ENCODE data around the gene TBC1D4. TPM values are rescaled to one million over a fixed set of nuclear protein-coding genes. Genes with fewer than 3 reads are reported as not detected.
A peak's percentile ranks its signal among the peaks of the same experiment; 100 is the strongest.

TBC1D4 gene
- total and polyA plus RNA-seq, 9 donors = 26.2 to 91.3 (median 52.6) TPM

GRCh38 chr13:75489502-75490263 lies 7.7 kb upstream of the TBC1D4 start:
- no peaks in the 10 kb centered on the region for H3K27me3 ChIP-seq
- TF ChIP-seq EP300 (IDR thresholded peaks at IDR 0.05) = no peak
- TF ChIP-seq POLR2A (IDR thresholded peaks at IDR 0.05) = no peak
- TF ChIP-seq, protein P1, sequence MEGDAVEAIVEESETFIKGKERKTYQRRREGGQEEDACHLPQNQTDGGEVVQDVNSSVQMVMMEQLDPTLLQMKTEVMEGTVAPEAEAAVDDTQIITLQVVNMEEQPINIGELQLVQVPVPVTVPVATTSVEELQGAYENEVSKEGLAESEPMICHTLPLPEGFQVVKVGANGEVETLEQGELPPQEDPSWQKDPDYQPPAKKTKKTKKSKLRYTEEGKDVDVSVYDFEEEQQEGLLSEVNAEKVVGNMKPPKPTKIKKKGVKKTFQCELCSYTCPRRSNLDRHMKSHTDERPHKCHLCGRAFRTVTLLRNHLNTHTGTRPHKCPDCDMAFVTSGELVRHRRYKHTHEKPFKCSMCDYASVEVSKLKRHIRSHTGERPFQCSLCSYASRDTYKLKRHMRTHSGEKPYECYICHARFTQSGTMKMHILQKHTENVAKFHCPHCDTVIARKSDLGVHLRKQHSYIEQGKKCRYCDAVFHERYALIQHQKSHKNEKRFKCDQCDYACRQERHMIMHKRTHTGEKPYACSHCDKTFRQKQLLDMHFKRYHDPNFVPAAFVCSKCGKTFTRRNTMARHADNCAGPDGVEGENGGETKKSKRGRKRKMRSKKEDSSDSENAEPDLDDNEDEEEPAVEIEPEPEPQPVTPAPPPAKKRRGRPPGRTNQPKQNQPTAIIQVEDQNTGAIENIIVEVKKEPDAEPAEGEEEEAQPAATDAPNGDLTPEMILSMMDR (IDR thresholded peaks at IDR 0.05) = no peak
- no peak for DNase-seq
- 60 to 65% (median 60%) methylated on average over 10 of the region's 10 CpGs for WGBS, 3 donors
- H3K36me3 ChIP-seq = no peaks in the 10 kb centered on the region
- intact Hi-C loops (cut with DNase I) = loop anchor here in 3 of 4 donors (10.0 kb wide), 4 partner anchors 55 to 195 kb away; partner anchors contain the start of gene UCHL3 (in 3 of the 3)
- H3K4me3 ChIP-seq = no peak overlapping the region
- H3K4me1 ChIP-seq (ENCODE audit: insufficient read depth) = no peaks in the 10 kb centered on the region
- H3K27ac ChIP-seq = no peak overlapping the region
- no peaks in the 10 kb centered on the region for H3K9me3 ChIP-seq

DNA sequence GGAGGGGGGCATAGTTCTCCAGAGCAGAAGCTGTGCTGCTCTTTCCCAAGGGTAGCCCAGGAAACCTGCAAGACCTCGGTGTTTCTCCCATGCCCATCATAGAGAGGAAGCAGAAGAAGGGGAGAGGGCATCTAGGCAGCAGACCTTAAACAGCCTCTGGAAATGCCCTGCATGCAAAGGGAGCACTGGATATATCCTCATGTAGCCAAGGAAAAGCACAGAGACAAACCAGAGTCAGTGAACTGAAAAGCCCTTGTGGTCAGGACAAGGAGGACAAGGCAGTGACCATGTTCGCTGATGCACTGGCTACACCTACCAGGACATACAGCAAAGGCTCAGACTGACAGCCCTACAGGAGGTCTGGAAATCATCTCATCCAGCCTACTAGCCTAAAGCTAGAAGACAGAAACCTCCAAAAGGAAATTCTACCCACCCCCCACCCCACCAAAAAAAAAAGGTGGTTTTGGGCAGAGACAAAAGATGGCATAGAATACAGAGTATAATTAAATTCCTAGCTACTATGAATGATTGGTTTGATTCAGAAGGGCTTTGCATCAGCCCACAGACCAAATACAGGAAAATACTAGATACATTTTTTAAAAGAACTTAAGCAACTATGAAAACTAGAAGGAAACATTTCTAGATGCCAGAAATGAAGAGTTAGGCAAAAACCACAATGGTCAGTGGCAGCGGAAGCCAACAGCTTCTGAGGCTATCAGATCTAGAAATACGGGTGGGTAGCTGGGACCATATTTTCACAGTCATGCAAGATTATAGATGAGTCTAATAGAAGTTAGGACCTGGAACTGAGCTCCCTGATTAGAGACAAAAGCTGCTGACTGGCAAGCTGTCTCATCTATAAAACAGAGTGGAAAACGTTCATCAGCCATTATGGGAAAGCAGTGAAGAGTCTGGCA lies 4.4 kb upstream of the TBC1D4 start:
- Histone ChIP-seq H3K27me3 (no peaks in the 10 kb centered on the region), H3K27ac (no peak overlapping the region), H3K36me3 (no peaks in the 10 kb centered on the region), H3K4me1 (ENCODE audit: insufficient read depth) (no peaks in the 10 kb centered on the region), H3K9me3 (no peaks in the 10 kb centered on the region), H3K4me3 (no peak overlapping the region)
- TF ChIP-seq POLR2A (IDR thresholded peaks at IDR 0.05) (no peak), EP300 (IDR thresholded peaks at IDR 0.05) (no peak)
- TF ChIP-seq, protein P1 (IDR thresholded peaks at IDR 0.05) = no peak
- intact Hi-C loops (cut with DNase I) = loop anchor here in 3 of 4 donors (10.0 kb wide), 4 partner anchors 52 to 192 kb away; partner anchors contain the start of gene UCHL3 (in 3 of the 3)
- 57 to 65% (median 63%) methylated on average over 5 of the region's 5 CpGs for WGBS, 3 donors
- DNase-seq = no peak

- no peak overlapping the region for H3K4me3 ChIP-seq
- intact Hi-C loops (cut with DNase I) = loop anchor here in 3 of 4 donors (10.0 kb wide), 4 partner anchors 51 to 191 kb away; partner anchors contain the start of gene UCHL3 (in 3 of the 3)
- no peaks in the 10 kb centered on the region for H3K36me3 ChIP-seq
- no peaks in the 10 kb centered on the region for H3K4me1 ChIP-seq (ENCODE audit: insufficient read depth)
- H3K27ac ChIP-seq = no peak overlapping the region
- DNase-seq = no peak
- TF ChIP-seq, protein P1 (IDR thresholded peaks at IDR 0.05) = no peak
- WGBS, 3 donors = 89 to 98% (median 95%) methylated on average over 1 of the region's 1 CpG
- H3K27me3 ChIP-seq = no peaks in the 10 kb centered on the region
- no peaks in the 10 kb centered on the region for H3K9me3 ChIP-seq
Measured at GRCh38 chr13:75485286-75486062, 3.5 kb upstream of the TBC1D4 start.

- peak overlapping the region; percentile 63 for H3K4me3 ChIP-seq
- H3K9me3 ChIP-seq = no peaks in the 10 kb centered on the region
- peaks cover 8% of the 10 kb centered on the region for H3K4me1 ChIP-seq (ENCODE audit: insufficient read depth)
- DNase-seq = no peak
- intact Hi-C loops (cut with DNase I) = loop anchor here (5.0 to 10.0 kb wide), 5 partner anchors 48 to 188 kb away; partner anchors contain the start of gene UCHL3 (in 3 of the 4)
- 0 to 3% (median 1%) methylated on average over 1 of the region's 1 CpG for WGBS, 3 donors
- H3K27me3 ChIP-seq = no peaks in the 10 kb centered on the region
- TF ChIP-seq POLR2A (IDR thresholded peaks at IDR 0.05) = no peak
- TF ChIP-seq, protein P1 (IDR thresholded peaks at IDR 0.05) = no peak
- TF ChIP-seq EP300 (IDR thresholded peaks at IDR 0.05) = no peak
- peak overlapping the region in 1 of 2 donors; percentile 89 for H3K27ac ChIP-seq
- H3K36me3 ChIP-seq = no peaks in the 10 kb centered on the region
Measured at GRCh38 chr13:75482820-75483079, 781 bp upstream of the TBC1D4 start.
